H1 (cell line): Measurements from ENCODE around the gene FMO3. TPM values are rescaled to one million over a fixed set of nuclear protein-coding genes. Genes with fewer than 3 reads are reported as not detected.

ENCODE experiments used
- CTCF ChIA-PET: fragments of 300-600 bp; sonication (Branson Sonifier 250); formaldehyde crosslinking; loops from one replicate; lab custom pipeline; 2021; ENCODE audit not compliant: partially characterized antibody; lab: Charles Lee
- POLR2A ChIA-PET: fragments of 300-600 bp; sonication (Branson Sonifier 250); formaldehyde crosslinking; loops from one replicate; lab custom pipeline; 2021; ENCODE audit warnings: inconsistent platforms; ENCODE audit not compliant: partially characterized antibody; lab: Charles Lee
- DNase-seq, 2 experiments: peaks; one replicate each; pipeline versions ENCODE4 v3.0.0 to v3.0.0-alpha.2; 2010 to 2022; ENCODE audit warnings: low spot score in 2 of 2, low read depth in 1 of 2, mixed read lengths in 1 of 2
- FAIRE-seq: peaks from 2 replicates; lab custom pipeline; 2011; peaks lifted over from hg19 to GRCh38; lab: Jason Lieb, UNC
- H2AFZ ChIP-seq: 2 replicates; pipeline ENCODE4 v1.8.1; 2012; ENCODE audit warnings: low read length, inconsistent platforms
- H2AK5ac ChIP-seq: 2 replicates; pipeline ENCODE4 v1.6.1; 2013; ENCODE audit warnings: low read depth, low read length
- H2BK120ac ChIP-seq: replicated peaks from 2 replicates; pipeline ENCODE3; 2013; ENCODE audit warnings: low read depth, low read length, inconsistent platforms
- H2BK12ac ChIP-seq: 2 replicates; pipeline ENCODE4 v1.6.1; 2013; ENCODE audit warnings: low read depth, low read length
- H2BK15ac ChIP-seq: 2 replicates; pipeline ENCODE4 v1.6.1; 2013; ENCODE audit warnings: low read length
- H2BK20ac ChIP-seq: 2 replicates; pipeline ENCODE4 v1.6.1; 2013; ENCODE audit warnings: low read length
- H2BK5ac ChIP-seq: 2 replicates; pipeline ENCODE4 v1.6.1; 2013; ENCODE audit warnings: low read depth, low read length
- H3K14ac ChIP-seq: 2 replicates; pipeline ENCODE4 v1.6.1; 2013; ENCODE audit warnings: inconsistent platforms; ENCODE audit not compliant: insufficient read length
- H3K18ac ChIP-seq: 2 replicates; pipeline ENCODE4 v1.6.1; 2013; ENCODE audit warnings: low read length; ENCODE audit errors: extremely low read depth
- H3K23ac ChIP-seq: 2 replicates; pipeline ENCODE4 v1.6.1; 2013; ENCODE audit warnings: inconsistent platforms; ENCODE audit not compliant: insufficient read length
- H3K23me2 ChIP-seq: 2 replicates; pipeline ENCODE4 v1.6.1; 2013; ENCODE audit warnings: low read depth, low read length
- H3K27ac ChIP-seq: 2 replicates; pipeline ENCODE4 v1.6.1; 2011; ENCODE audit warnings: low read depth, low read length, inconsistent platforms
- H3K27me3 ChIP-seq, 4 experiments: replicated peaks in 1 of 4; 1 replicate in 1 of 4; 2 replicates in 3 of 4; pipeline versions ENCODE4 v1.6.1 to v1.8.1; 2011 to 2013; ENCODE audit warnings: low read length in 3 of 4, mild to moderate bottlenecking in 3 of 4, inconsistent platforms in 2 of 4, mixed read lengths in 2 of 4, moderate library complexity in 1 of 4; ENCODE audit not compliant: control insufficient read depth in 3 of 4, insufficient read depth in 3 of 4; ENCODE audit errors: extremely low read depth in 1 of 4
- H3K36me3 ChIP-seq, 4 experiments: 2 replicates each; pipeline versions ENCODE4 v1.6.1 to v1.8.1; 2011 to 2013; ENCODE audit warnings: mild to moderate bottlenecking in 4 of 4, low read length in 3 of 4, moderate library complexity in 2 of 4, control low read depth in 1 of 4, inconsistent platforms in 1 of 4; ENCODE audit not compliant: insufficient read depth in 4 of 4, control insufficient read depth in 2 of 4
- H3K4ac ChIP-seq: replicated peaks from 2 replicates; pipeline ENCODE3; 2013; ENCODE audit warnings: low read length, low read depth, mixed read lengths, inconsistent platforms; ENCODE audit not compliant: insufficient read length
- H3K4me1 ChIP-seq, 4 experiments: replicated peaks in 1 of 4; 1 replicate in 1 of 4; 2 replicates in 3 of 4; pipeline versions ENCODE4 v1.6.1 to v1.8.1; 2011 to 2013; ENCODE audit warnings: low read length in 3 of 4, inconsistent platforms in 2 of 4, mixed read lengths in 1 of 4; ENCODE audit not compliant: insufficient read depth in 4 of 4, control insufficient read depth in 3 of 4
- H3K4me2 ChIP-seq, 2 experiments: 2 replicates each; pipeline versions ENCODE4 v1.6.1 to v1.8.1; 2011 to 2013; ENCODE audit warnings: low read depth in 2 of 2, low read length in 2 of 2, control low read depth in 1 of 2, inconsistent platforms in 1 of 2, mild to moderate bottlenecking in 1 of 2; ENCODE audit not compliant: insufficient read depth in 1 of 2
- H3K4me3 ChIP-seq, 4 experiments: fragments of 200-600, 300-600 bp in 1 of 4; sonication (generic), shearing (Covaris generic), sonication (Bioruptor Twin) in 1 of 4; 2 replicates each; pipeline versions ENCODE4 v1.5.1 to v1.8.1; 2011 to 2016; ENCODE audit warnings: low read length in 4 of 4, low read depth in 3 of 4, control low read depth in 2 of 4, inconsistent platforms in 2 of 4, mild to moderate bottlenecking in 2 of 4, mixed read lengths in 1 of 4, moderate library complexity in 1 of 4; ENCODE audit not compliant: insufficient read depth in 2 of 4; ENCODE audit errors: extremely low read depth in 1 of 4
- H3K56ac ChIP-seq: replicated peaks from 2 replicates; pipeline ENCODE3; 2013; ENCODE audit warnings: low read depth, mild to moderate bottlenecking, mixed read lengths, low read length, inconsistent platforms; ENCODE audit not compliant: insufficient read length
- H3K79me1 ChIP-seq: 2 replicates; pipeline ENCODE4 v1.6.1; 2013; ENCODE audit warnings: low read depth, low read length, control low read depth
- H3K79me2 ChIP-seq, 2 experiments: 2 replicates each; pipeline versions ENCODE4 v1.6.1 to v1.8.1; 2012 to 2013; ENCODE audit warnings: low read length in 2 of 2, mild to moderate bottlenecking in 2 of 2, inconsistent platforms in 1 of 2; ENCODE audit not compliant: insufficient read depth in 2 of 2, control insufficient read depth in 1 of 2
- H3K9ac ChIP-seq, 4 experiments: replicated peaks in 1 of 4; 1 replicate in 1 of 4; 2 replicates in 3 of 4; pipeline versions ENCODE4 v1.6.1 to v1.8.1; 2011 to 2013; ENCODE audit warnings: low read depth in 3 of 4, low read length in 3 of 4, control low read depth in 2 of 4, mild to moderate bottlenecking in 2 of 4, moderate library complexity in 2 of 4, inconsistent platforms in 1 of 4; ENCODE audit errors: extremely low read depth in 1 of 4
- H3K9me3 ChIP-seq, 2 experiments: 2 replicates each; pipeline versions ENCODE4 v1.6.1 to v1.8.1; 2012 to 2013; ENCODE audit warnings: mild to moderate bottlenecking in 2 of 2, moderate library complexity in 2 of 2, control low read depth in 1 of 2, inconsistent platforms in 1 of 2, low read depth in 1 of 2, low read length in 1 of 2, mixed read lengths in 1 of 2; ENCODE audit not compliant: insufficient read depth in 2 of 2
- H4K20me1 ChIP-seq, 2 experiments: replicated peaks in 1 of 2; 2 replicates each; pipeline versions ENCODE3 to v1.8.1; 2011 to 2013; ENCODE audit warnings: inconsistent platforms in 2 of 2, low read length in 2 of 2, mild to moderate bottlenecking in 1 of 2; ENCODE audit not compliant: insufficient read depth in 2 of 2, control insufficient read depth in 1 of 2
- H4K5ac ChIP-seq: 2 replicates; pipeline ENCODE4 v1.6.1; 2013; ENCODE audit warnings: low read length, low read depth, mixed read lengths, inconsistent platforms; ENCODE audit not compliant: insufficient read length
- H4K8ac ChIP-seq: 2 replicates; pipeline ENCODE4 v1.8.0; 2013; ENCODE audit warnings: mild to moderate bottlenecking, moderate library complexity, low read length, inconsistent platforms; ENCODE audit not compliant: insufficient read depth; ENCODE audit errors: extremely low read depth
- H4K91ac ChIP-seq: replicated peaks from 2 replicates; pipeline ENCODE3; 2013; ENCODE audit warnings: low read length, mixed read lengths, inconsistent platforms; ENCODE audit not compliant: insufficient read length
- CBX8 ChIP-seq: fragments of 300-800, 300-1000 bp; sonication (generic); IDR thresholded peaks from 2 replicates; pipeline ENCODE4 v1.7.1; 2016; ENCODE audit warnings: low read depth, low read length, borderline replicate concordance
- CTCF ChIP-seq, 3 experiments: IDR thresholded peaks; 1 replicate in 2 of 3; 2 replicates in 1 of 3; pipeline versions ENCODE4 v1.5.1 to v1.6.1; 2011; ENCODE audit warnings: low read length in 3 of 3, mild to moderate bottlenecking in 3 of 3, inconsistent platforms in 2 of 3, low read depth in 1 of 3, moderate library complexity in 1 of 3; ENCODE audit not compliant: insufficient read depth in 1 of 3; ENCODE audit errors: control extremely low read depth in 1 of 3
- E2F6 ChIP-seq: IDR thresholded peaks from 2 replicates; pipeline ENCODE4 v1.6.1; 2012; ENCODE audit warnings: inconsistent platforms
- HDAC2 ChIP-seq, 2 experiments: fragments of 300-600 bp in 1 of 2; sonication (generic) in 1 of 2; IDR thresholded peaks; 2 replicates each; pipeline ENCODE4 v1.6.1; 2011 to 2012; ENCODE audit warnings: low read depth in 2 of 2, low read length in 2 of 2, mild to moderate bottlenecking in 2 of 2, moderate library complexity in 2 of 2, borderline replicate concordance in 1 of 2, inconsistent platforms in 1 of 2
- MAX ChIP-seq: IDR thresholded peaks from 2 replicates; pipeline ENCODE4 v1.6.1; 2012; ENCODE audit warnings: inconsistent platforms
- NRF1 ChIP-seq: IDR thresholded peaks from 2 replicates; pipeline ENCODE4 v1.6.1; 2011; ENCODE audit warnings: mild to moderate bottlenecking, low read depth, low read length, improper control_type of control experiment
- POLR2A ChIP-seq, 2 experiments: IDR thresholded peaks; 1 replicate in 1 of 2; 2 replicates in 1 of 2; pipeline ENCODE4 v1.6.1; 2011; ENCODE audit warnings: low read depth in 2 of 2, low read length in 2 of 2, mild to moderate bottlenecking in 2 of 2; ENCODE audit errors: control extremely low read depth in 1 of 2
- RAD21 ChIP-seq, 2 experiments: IDR thresholded peaks in 1 of 2; conservative IDR thresholded peaks in 1 of 2; 2 replicates each; pipeline ENCODE4 v1.6.1; 2011; ENCODE audit warnings: low read depth in 2 of 2, low read length in 2 of 2, improper control_type of control experiment in 1 of 2, inconsistent platforms in 1 of 2, mild to moderate bottlenecking in 1 of 2, moderate library complexity in 1 of 2
- SIX5 ChIP-seq: IDR thresholded peaks from 2 replicates; pipeline ENCODE4 v1.6.1; 2011; ENCODE audit warnings: mild to moderate bottlenecking, low read depth, low read length
- TAF1 ChIP-seq: IDR thresholded peaks from 2 replicates; pipeline ENCODE4 v1.6.1; 2011; ENCODE audit warnings: mild to moderate bottlenecking, low read depth, low read length
- WGBS, 2 experiments: shearing (Covaris generic) in 1 of 2; methylation state at CpG; one replicate each; pipeline versions ENCODE4 v1.1.6 to v1.1.7; 2013 to 2015; ENCODE audit warnings: low lambda C conversion rate in 2 of 2, mixed read lengths in 2 of 2, inconsistent platforms in 1 of 2, low coverage in 1 of 2, missing lambda C conversion rate in 1 of 2; ENCODE audit not compliant: insufficient replicate concordance in 2 of 2, insufficient coverage in 1 of 2, insufficient read length in 1 of 2; ENCODE audit errors: extremely low coverage in 1 of 2, missing lambda C conversion rate in 1 of 2; 5-methylcytosine and 5-hydroxymethylcytosine counted together
- polyA plus RNA-seq, 7 experiments: library from polyadenylated mRNA; depleted of rRNA in 3 of 7; stranded (reverse) in 5 of 7; unstranded in 2 of 7; fragments of >200 nt in 5 of 7; fragments of 200-250 nt in 2 of 7; gene quantifications; 1 replicate in 5 of 7; 2 replicates in 1 of 7; 4 replicates in 1 of 7; pipeline versions ENCODE4 v1.2.1 to v1.2.3, GENCODE V29; 2011 to 2013; ENCODE audit warnings: missing spikeins in 2 of 7, mixed read lengths in 2 of 7
- total RNA-seq: library from RNA; stranded (reverse); fragmentation: NEBNext Ultra II Directional; extraction: Animal tissue kit (Norgen Biotek cat#: 25700); gene quantifications from 2 replicates; pipeline ENCODE4 v1.2.1, GENCODE V29; 2021

The FMO3 gene
- total and polyA plus RNA-seq, 2 of the 8 experiments (the other 6 are each of a cell fraction or from before 2014, with no cell fraction given): not detected

- WGBS, 2 experiments: 90 to 100% methylated on average over 1 to 8 of the region's 8 CpGs
- H2BK15ac ChIP-seq: no peak overlapping the region
- H3K9me3 ChIP-seq: no peaks in the 10 kb centered on the region
- no peak overlapping the region for H2AFZ ChIP-seq
- no peak overlapping the region for H3K56ac ChIP-seq
- no peak overlapping the region for H3K4ac ChIP-seq
- ChIA-PET CTCF (interaction anchor here (0.7 to 1.2 kb wide), 3 partner anchors 28 to 205 kb away, joined by 4 read pairs; no protein-coding TSS in a partner anchor), POLR2A (no interaction called here)
- H2BK120ac ChIP-seq: no peak overlapping the region
- H3K79me2 ChIP-seq: no peaks in the 10 kb centered on the region
- no peak overlapping the region for H2BK5ac ChIP-seq
- no peak overlapping the region for H3K4me3 ChIP-seq
- H3K27me3 ChIP-seq: no peaks in the 10 kb centered on the region
- H3K27ac ChIP-seq: no peak overlapping the region
- H3K4me2 ChIP-seq: no peak overlapping the region
- no peak overlapping the region for H4K5ac ChIP-seq
- no peak overlapping the region for H4K8ac ChIP-seq
- no peaks in the 10 kb centered on the region for H3K23me2 ChIP-seq
- no peak overlapping the region for H2BK12ac ChIP-seq
- DNase-seq (no peak), FAIRE-seq (no peak)
- peaks cover 0 to 3% (median 0%) of the 10 kb centered on the region in 4 experiments; a peak in 1 of 7 replicates for H3K4me1 ChIP-seq
- H2BK20ac ChIP-seq: no peak overlapping the region
- H3K18ac ChIP-seq: no peak overlapping the region
- H4K20me1 ChIP-seq: no peaks in the 10 kb centered on the region
- H3K36me3 ChIP-seq: no peaks in the 10 kb centered on the region
- no peak overlapping the region for H3K14ac ChIP-seq
- no peak overlapping the region for H4K91ac ChIP-seq
- no peaks in the 10 kb centered on the region for H3K79me1 ChIP-seq
- H2AK5ac ChIP-seq: no peak overlapping the region
- H3K23ac ChIP-seq: no peak overlapping the region
- no peak overlapping the region for H3K9ac ChIP-seq
- TF ChIP-seq POLR2A (IDR thresholded peaks at IDR 0.05; ENCODE audit: control extremely low read depth in 1 of 2, low read depth in 2 of 2, low read length in 2 of 2): no peak
- no peak for TF ChIP-seq TAF1
- no peak for TF ChIP-seq HDAC2 (IDR thresholded peaks at IDR 0.05; ENCODE audit: borderline replicate concordance in 1 of 2, low read depth in 2 of 2, low read length in 2 of 2)
- TF ChIP-seq MAX: no peak
- TF ChIP-seq SIX5: no peak
- no peak for TF ChIP-seq E2F6
- TF ChIP-seq CBX8: no peak
- no peak for TF ChIP-seq NRF1
- TF ChIP-seq CTCF (IDR thresholded peaks at IDR 0.05; ENCODE audit: control extremely low read depth in 1 of 3, insufficient read depth in 1 of 3, low read depth in 1 of 3, low read length in 3 of 3): peak in 1 of 3 experiments; percentile 32; a peak in 1 of 4 replicates
- TF ChIP-seq RAD21 (IDR thresholded peaks at IDR 0.05 in 1 of 2, conservative IDR thresholded peaks at IDR 0.05 in 1 of 2; ENCODE audit: low read depth in 2 of 2, low read length in 2 of 2): 0 out of 4 replicates have a peak, but pooled peaks of 1 of the 2 experiments have one; percentile 2
Observed at GRCh38 chr1:171107969-171108368, 17.3 kb downstream of the FMO3 start.
